OCI-LY1 (cell line): ENCODE measurements around the gene PPP1R1B.

Experiments used
- H2AFZ ChIP-seq: fragments of 200-600 bp; sonication (generic), shearing (Covaris generic); 2 replicates; pipeline ENCODE4 v1.6.0; 2014; ENCODE audit warnings: antibody characterized with exemption, mild to moderate bottlenecking, low read length
- H3F3A ChIP-seq: fragments of 200-600 bp; sonication (generic), shearing (Covaris generic); 2 replicates; pipeline ENCODE4 v1.6.0; 2014; ENCODE audit warnings: mild to moderate bottlenecking, antibody characterized with exemption, low read length, moderate library complexity; ENCODE audit not compliant: insufficient read depth
- H3K27ac ChIP-seq: fragments of 200-600 bp; sonication (generic); 2 replicates; pipeline ENCODE4 v1.5.1; 2014; ENCODE audit warnings: low read length, mixed run types, mild to moderate bottlenecking, low read depth; ENCODE audit not compliant: poor library complexity, severe bottlenecking
- H3K27me3 ChIP-seq: fragments of 200-600 bp; sonication (generic); 2 replicates; pipeline ENCODE4 v1.6.0; 2014; ENCODE audit warnings: antibody characterized with exemption, mild to moderate bottlenecking, low read length, moderate library complexity; ENCODE audit not compliant: insufficient read depth
- H3K36me3 ChIP-seq: fragments of 200-600 bp; sonication (generic); 2 replicates; pipeline ENCODE4 v1.6.1; 2014; ENCODE audit warnings: mild to moderate bottlenecking, antibody characterized with exemption, low read length, moderate library complexity, mixed read lengths; ENCODE audit not compliant: insufficient read depth
- H3K4me1 ChIP-seq: fragments of 200-600 bp; sonication (generic); 2 replicates; pipeline ENCODE4 v1.5.1; 2014; ENCODE audit warnings: mild to moderate bottlenecking, low read length, moderate library complexity; ENCODE audit not compliant: insufficient read depth, severe bottlenecking
- H3K4me2 ChIP-seq: fragments of 200-600 bp; sonication (generic), shearing (Covaris generic); 2 replicates; pipeline ENCODE4 v1.6.1; 2014; ENCODE audit warnings: low read length
- H3K4me3 ChIP-seq: fragments of 200-600 bp; sonication (generic); 2 replicates; pipeline ENCODE4 v1.5.1; 2014; ENCODE audit warnings: low read length, low read depth, mild to moderate bottlenecking, mixed read lengths; ENCODE audit not compliant: poor library complexity, severe bottlenecking
- H3K79me2 ChIP-seq: fragments of 200-600 bp; shearing (Covaris generic); 2 replicates; pipeline ENCODE4 v1.6.1; 2016; ENCODE audit warnings: mixed run types, low read length, mixed read lengths; ENCODE audit not compliant: insufficient read depth
- H3K9ac ChIP-seq: fragments of 200-600 bp; sonication (generic), shearing (Covaris generic); 2 replicates; pipeline ENCODE4 v1.6.1; 2014; ENCODE audit warnings: mild to moderate bottlenecking, low read length, mixed read lengths
- H3K9me2 ChIP-seq: fragments of 200-600 bp; sonication (generic), shearing (Covaris generic); 2 replicates; pipeline ENCODE4 v1.6.1; 2014; ENCODE audit warnings: low read depth, mild to moderate bottlenecking, low read length, mixed read lengths
- H3K9me3 ChIP-seq: fragments of 200-600 bp; shearing (Covaris generic); 2 replicates; pipeline ENCODE4 v1.6.1; 2014; ENCODE audit warnings: low read length, mixed read lengths
- H4K20me1 ChIP-seq: fragments of 200-600 bp; sonication (generic), shearing (Covaris generic); 2 replicates; pipeline ENCODE4 v1.6.0; 2016; ENCODE audit warnings: mild to moderate bottlenecking, low read length; ENCODE audit not compliant: insufficient read depth
- CTCF ChIP-seq: fragments of 200-600 bp; sonication (generic), shearing (Covaris generic); IDR thresholded peaks from 2 replicates; pipeline ENCODE4 v1.5.1; 2017; ENCODE audit warnings: mild to moderate bottlenecking, antibody characterized with exemption, low read length, moderate library complexity, mixed read lengths
- EZH2 ChIP-seq: fragments of 200-600 bp; sonication (generic), shearing (Covaris generic); IDR thresholded peaks from 2 replicates; pipeline ENCODE4 v1.8.0; 2017; ENCODE audit warnings: borderline replicate concordance, mixed run types, mild to moderate bottlenecking, antibody characterized with exemption, low read length, moderate library complexity, mixed read lengths

PPP1R1B gene

GRCh38 chr17:39614545-39615157 lies 12.1 kb upstream of the PPP1R1B start:
- H2AFZ ChIP-seq, result no peak overlapping the region
- H3K79me2 ChIP-seq, result no peaks in the 10 kb centered on the region
- H3K9me2 ChIP-seq, result no peaks in the 10 kb centered on the region
- 0 out of 2 replicates have a peak, but pooled peaks cover under 1% of the 10 kb centered on the region for H3F3A ChIP-seq
- TF ChIP-seq EZH2 (no peak), CTCF (no peak)
- no peak overlapping the region for H3K27ac ChIP-seq
- no peaks in the 10 kb centered on the region for H3K36me3 ChIP-seq
- H3K4me2 ChIP-seq, result no peak overlapping the region
- no peaks in the 10 kb centered on the region; the same call in 1 of the 2 replicates for H3K27me3 ChIP-seq
- H3K4me1 ChIP-seq, result peaks cover 13% of the 10 kb centered on the region
- no peaks in the 10 kb centered on the region for H4K20me1 ChIP-seq
- H3K4me3 ChIP-seq, result no peak overlapping the region
- H3K9me3 ChIP-seq, result no peaks in the 10 kb centered on the region
- H3K9ac ChIP-seq, result no peak overlapping the region

GRCh38 chr17:39615434-39615833 lies 11.3 kb upstream of the PPP1R1B start:
- Histone ChIP-seq H3K79me2 (no peaks in the 10 kb centered on the region), H4K20me1 (no peaks in the 10 kb centered on the region), H3K27me3 (no peaks in the 10 kb centered on the region; the same call in 1 of the 2 replicates), H3K36me3 (no peaks in the 10 kb centered on the region), H2AFZ (no peak overlapping the region), H3K9me3 (no peaks in the 10 kb centered on the region), H3K4me2 (no peak overlapping the region), H3K4me1 (peaks cover 13% of the 10 kb centered on the region), H3K9me2 (no peaks in the 10 kb centered on the region), H3K27ac (no peak overlapping the region), H3K4me3 (no peak overlapping the region), H3F3A (0 out of 2 replicates have a peak, but pooled peaks cover 2% of the 10 kb centered on the region), H3K9ac (no peak overlapping the region)
- TF ChIP-seq CTCF (no peak), EZH2 (no peak)

- H3K4me1 ChIP-seq, result peaks cover 14% of the 10 kb centered on the region
- H3K27me3 ChIP-seq, result no peaks in the 10 kb centered on the region; the same call in 1 of the 2 replicates
- H2AFZ ChIP-seq, result no peak overlapping the region
- no peak overlapping the region for H3K27ac ChIP-seq
- peak overlapping the region; percentile 88 for H3K4me2 ChIP-seq
- peak overlapping the region; percentile 74; the same call in 1 of the 2 replicates for H3K9ac ChIP-seq
- H3K9me2 ChIP-seq, result no peaks in the 10 kb centered on the region
- H3F3A ChIP-seq, result 0 out of 2 replicates have a peak, but pooled peaks cover 2% of the 10 kb centered on the region
- no peaks in the 10 kb centered on the region for H3K9me3 ChIP-seq
- no peaks in the 10 kb centered on the region for H3K36me3 ChIP-seq
- H3K4me3 ChIP-seq, result peak overlapping the region; percentile 63
- no peaks in the 10 kb centered on the region for H3K79me2 ChIP-seq
- H4K20me1 ChIP-seq, result no peaks in the 10 kb centered on the region
- TF ChIP-seq CTCF, result no peak
- no peak for TF ChIP-seq EZH2
These were observed 9.7 kb upstream of the PPP1R1B start for GRCh38 chr17:39617100-39617445.
